GM19240 (cell line): Measurements from ENCODE around the gene CRELD2.

ENCODE experiments used
- DNase-seq: peaks from one replicate; pipeline ENCODE4 v3.0.0; 2011; ENCODE audit warnings: low spot score; ENCODE audit not compliant: insufficient read length

Gene CRELD2

DNA sequence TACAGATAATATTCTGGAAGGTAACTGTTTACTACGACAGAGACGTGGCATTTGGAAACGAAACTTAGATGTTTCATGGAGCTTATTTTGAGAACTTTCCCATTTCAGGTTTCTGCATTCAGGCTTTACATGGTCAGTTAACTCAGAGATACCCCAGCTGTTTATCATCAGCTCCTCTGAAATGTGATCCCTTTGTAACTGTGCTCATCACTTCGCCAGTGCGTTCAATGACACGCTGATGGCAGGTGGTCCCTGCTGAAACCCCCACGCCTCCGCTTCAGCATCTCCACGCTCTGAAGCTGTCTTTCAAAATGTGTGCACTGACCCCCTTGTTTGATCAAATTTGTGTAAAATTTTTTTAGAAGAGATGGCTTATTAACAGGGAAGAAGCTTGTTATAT lies 30.7 kb upstream of the CRELD2 start:
- DNase-seq: no peak

DNA sequence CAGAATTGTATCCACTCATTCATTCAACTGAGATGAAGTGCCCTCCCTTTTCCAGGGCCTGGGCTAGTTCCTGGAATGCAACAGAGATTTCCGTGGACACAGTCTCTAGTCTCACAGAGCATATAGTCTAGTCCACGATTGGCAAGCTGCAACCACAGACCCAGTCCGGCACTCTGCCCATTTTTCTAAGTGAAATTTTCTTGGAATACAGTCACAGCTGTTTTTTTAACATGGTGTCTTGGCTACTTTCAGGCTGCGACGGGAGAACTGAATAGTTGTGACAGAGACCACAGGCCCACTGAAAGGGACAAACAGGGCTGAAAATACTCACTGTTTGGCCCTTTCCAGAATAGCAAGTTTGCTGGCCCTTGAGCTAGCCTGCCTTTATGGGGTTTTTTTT lies 29.4 kb upstream of the CRELD2 start:
- DNase-seq: no peak

DNA sequence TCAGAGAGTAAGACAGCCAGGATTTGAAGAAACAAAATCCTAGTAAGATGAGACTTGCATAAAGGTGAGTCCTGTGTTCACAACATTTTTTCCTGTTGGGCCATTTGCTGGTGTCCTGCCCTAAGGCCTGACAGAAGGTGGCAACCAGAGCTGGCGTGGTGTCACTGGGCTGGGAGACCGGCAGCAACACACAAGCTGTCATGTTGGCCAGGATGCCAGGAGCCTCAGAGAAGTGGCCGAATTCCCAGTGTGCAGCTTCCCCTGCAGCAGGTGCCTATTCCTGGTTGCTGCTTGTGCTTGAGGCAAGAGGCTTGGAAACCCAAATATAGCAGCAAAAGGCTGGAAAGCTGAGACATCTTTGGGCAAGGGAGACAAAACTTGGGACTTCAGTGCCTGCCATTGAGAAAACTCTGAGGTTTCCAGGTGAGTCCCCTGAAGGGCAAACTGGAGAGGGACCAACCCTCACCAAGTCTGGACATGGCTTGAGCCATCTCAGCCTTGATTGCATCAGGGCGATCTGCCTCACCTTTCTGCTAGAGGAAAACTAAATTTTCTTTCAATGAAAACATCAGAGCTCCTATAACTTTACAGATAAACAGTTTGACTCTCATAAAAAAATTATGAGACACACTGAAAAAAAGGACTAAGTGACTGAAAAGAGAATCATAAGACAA lies 26.1 kb upstream of the CRELD2 start:
- DNase-seq: no peak

DNA sequence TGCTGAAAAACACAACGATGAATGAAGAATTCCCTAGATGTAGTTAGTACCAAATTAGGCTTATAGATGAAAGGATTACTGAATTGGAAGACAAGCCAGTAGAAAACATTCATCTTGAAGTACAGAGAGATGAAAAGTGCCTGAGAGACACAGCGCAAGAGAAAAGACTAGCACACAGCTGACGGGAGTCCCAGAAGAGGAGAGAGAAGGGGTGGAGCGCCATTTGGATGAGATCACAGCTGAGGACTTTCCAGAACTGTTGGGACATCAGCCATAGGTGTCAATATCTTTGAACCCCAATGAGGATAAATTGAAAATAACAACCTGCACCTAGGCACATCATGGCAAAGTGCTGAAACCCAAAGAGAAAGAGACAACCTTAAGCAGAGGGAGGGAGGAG lies 25.4 kb upstream of the CRELD2 start:
- DNase-seq: no peak

DNA sequence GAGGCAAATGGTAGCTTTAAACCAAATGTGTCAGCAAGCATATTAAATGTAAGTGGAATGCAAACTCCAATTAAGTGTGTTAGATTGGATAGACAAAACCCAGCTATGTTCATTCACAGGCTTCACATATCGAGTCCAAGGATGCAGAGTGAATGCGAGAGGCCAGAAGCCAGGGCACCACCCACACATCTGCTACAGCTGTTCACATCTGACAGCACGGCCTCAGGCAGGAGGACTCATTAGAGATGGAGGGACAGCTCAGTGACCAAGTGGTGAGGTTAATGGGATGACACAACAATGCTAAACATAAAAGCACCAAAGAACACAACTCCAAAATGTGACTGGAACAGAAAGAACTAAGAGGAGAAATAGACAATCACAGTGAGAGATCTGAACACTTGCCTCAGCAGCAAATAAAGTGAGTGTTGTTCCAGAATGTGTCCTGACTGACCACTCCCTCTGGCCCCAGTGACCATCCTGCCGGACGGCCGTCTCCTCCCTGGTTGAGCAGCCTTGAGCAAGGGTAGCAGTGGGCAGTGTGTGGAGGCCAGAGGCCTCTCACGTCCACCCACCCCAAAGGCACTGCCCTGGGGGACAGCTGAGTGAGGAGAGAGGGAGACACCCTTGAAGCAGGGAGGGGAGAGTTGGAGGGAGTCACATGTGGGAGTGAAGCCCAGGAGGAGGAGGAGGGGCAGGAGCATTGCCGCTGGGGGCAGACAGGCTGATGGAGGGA lies 23.9 kb upstream of the CRELD2 start:
- DNase-seq: no peak

DNA sequence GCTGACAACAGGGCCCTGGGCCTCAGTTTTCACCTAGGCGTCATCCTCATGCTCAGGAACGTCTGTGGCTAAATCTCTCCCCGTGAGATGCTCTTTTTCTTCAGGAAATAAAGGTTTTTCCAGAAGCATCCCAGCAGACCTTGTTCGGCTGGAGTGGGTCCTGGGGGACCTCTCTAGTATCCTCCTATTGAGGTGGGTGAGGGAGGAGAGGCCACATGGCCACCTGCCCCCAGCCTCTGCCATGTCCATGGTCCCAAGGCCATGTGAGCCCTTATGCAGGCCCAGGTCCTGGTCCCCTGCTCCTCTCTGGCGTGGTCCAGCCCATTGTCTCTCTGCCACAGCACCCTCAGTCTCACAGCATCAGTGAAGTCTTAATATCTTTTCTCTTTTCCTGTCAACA lies 22.2 kb upstream of the CRELD2 start:
- DNase-seq: no peak

DNA sequence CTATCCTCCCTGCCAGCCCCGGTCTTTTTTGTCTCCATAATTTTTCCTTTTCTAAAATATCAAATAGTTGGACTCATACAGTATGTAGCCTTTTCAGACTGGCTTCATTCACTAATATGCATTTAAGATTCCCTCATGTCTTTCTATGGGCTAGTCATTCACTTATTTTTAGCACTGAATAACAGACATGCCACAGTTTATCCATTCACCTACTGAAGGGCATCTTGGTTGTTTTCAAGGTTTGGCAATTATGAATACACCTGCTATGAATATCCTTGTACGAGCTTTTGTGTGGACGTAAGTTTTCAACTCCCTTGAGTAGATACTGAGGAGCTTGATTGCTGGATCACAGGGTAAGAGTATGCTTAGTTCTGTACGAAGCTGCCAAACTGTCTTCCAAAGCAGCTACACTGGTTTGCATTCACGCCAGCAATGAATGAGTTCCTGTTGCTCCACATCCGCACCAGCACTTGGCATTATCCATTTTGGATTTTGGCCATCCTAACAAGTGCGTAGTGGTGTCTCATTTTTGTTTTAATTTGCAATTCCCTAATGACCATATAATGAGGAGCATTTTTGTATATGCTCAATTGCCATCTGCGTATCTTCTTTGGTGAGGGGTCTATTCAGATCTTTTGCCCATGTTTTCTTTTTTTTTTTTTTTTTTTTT lies 21.3 kb upstream of the CRELD2 start:
- DNase-seq: no peak

DNA sequence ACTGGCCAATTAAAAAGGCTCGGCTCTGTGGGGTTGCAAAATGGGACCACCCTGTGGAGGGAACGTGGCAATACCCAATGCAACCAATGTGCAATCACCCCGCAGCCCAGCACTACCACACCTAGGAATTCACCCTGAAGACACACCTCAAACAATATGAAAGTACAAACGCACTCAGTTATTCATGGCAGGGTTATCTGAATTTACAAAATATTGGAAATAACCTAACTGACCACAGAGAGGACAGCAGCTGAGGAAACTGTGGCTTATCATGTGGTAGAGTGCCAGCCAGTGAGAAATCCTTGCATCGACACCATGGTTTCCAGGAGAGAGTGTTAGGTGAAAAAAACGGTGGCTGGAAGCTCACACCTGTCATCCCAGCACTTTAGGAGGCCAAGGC lies 18.9 kb upstream of the CRELD2 start:
- DNase-seq: no peak

DNA sequence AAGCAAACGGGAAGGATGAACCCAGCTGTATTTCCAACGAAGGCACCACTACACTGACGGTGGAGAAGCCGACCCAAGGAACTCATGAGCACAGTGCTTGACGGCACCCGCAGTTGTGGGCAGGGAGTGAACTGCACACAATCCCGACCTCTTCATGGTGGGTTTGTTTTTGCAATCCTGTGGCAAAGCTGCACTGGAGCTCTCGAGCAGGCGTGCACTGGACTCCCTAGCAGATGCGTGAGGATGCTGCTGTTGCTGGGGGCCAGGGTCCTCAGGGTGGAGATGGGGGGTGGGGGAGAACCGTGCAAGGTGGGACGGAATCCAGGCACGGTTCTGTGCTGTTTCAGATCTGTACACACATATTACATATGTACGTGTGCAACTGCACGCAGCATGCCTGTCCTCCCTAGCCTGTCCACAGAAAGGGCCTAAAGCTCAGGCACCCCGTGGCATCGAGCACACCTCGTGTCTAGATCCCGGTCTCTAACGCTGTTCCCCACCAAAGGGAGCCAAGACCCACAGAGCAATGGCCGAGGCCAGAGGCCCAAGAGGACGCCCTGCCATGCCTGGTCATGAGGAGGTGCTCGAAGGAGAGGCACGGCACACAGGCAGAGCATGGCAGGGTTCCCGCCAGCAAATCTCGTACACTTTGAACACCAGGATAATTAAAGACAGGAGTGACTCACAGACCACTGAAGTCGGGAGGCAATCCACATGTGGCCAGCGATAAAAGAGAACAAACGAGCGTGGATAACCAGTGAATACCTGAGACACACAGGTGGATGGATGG lies 17.8 kb upstream of the CRELD2 start:
- DNase-seq: no peak

DNA sequence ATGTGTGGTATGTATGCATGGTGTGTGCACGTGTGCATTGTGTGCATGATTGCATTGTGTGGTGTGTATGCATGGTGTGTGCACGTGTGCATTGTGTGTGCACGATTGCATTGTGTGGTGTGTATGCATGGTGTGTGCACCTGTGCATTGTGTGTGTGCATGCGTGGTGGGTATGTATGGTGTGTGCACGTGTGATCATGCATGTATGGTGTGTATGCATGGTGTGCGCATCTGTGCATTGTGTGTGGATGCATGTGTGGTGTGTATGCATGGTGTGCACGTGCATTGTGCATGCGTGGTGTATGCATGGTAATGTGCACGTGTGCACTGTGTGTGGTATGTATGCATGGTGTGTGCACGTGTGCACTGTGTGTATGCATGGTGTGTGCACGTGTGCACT lies 17.0 kb upstream of the CRELD2 start:
- DNase-seq: no peak

DNA sequence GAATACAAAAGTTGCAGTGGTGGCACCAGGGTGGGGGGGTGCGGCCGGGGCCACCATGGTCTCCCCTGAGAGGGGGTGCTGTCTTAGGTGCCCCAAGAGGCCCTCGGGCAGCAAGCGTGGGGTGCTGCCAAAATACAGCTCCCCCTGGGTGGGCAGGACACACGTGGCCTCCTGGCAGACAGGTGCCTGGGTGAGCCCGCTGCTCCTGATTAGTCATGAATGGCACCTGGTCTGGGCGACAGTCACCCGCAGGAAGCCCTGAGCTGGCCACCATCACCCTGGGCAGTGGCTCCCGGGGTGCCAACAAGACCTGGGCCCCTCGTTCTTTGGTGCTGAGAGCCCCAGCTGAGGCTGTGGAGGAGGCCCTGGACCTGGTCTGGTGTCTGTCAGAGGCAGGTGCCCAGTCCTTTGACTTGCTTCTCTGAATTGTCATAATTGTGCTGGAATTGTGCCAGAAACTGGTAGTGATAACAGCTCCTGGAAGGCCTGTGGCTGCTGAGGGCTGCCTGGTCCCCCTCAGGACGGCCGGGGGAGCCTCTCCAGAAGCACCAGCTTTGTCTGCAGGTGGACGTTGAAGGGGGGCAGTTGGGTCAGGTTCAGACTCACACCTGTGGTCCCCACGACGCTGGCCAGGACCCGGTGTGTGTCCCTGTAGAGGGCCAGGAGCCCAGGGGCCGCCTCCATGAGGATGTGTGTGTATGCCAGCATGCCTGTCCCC lies 15.0 kb upstream of the CRELD2 start:
- no peak for DNase-seq

DNA sequence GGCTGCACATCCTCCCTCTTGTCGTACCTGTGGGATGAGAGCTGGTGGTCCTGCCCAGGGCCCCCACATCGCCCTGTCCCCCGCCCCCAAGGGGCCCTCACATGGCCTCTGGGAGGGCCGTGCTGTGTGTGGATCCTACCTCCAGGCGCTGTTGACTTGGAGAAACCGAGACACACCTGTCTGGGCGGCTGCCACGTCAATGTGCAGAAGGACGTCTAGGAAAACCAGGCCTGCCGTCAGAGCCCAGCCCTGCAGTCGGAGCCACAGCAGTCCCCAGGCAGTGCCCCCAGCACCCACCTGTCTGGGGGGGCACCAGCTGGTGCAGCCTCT lies 14.4 kb upstream of the CRELD2 start:
- DNase-seq: no peak

DNA sequence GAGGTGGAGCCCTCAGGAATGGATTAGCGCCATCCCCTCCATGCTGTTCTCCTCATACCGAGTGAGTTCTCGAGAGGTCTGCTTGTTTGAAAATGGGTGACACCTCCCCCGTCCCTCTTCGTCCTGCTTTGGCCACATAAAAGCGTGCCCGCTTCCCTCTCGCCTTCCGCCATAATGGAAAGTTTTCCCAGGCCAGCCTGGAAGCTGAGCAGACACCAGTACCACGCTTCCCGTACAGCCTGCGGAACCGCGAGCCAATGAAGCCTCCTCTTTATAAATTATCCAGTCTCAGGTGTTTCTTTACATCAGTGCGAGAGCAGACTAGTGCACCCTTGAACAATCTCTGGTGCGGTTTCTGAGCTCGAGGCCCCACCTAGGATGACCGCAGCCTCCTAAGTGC lies 13.0 kb upstream of the CRELD2 start:
- no peak for DNase-seq

DNA sequence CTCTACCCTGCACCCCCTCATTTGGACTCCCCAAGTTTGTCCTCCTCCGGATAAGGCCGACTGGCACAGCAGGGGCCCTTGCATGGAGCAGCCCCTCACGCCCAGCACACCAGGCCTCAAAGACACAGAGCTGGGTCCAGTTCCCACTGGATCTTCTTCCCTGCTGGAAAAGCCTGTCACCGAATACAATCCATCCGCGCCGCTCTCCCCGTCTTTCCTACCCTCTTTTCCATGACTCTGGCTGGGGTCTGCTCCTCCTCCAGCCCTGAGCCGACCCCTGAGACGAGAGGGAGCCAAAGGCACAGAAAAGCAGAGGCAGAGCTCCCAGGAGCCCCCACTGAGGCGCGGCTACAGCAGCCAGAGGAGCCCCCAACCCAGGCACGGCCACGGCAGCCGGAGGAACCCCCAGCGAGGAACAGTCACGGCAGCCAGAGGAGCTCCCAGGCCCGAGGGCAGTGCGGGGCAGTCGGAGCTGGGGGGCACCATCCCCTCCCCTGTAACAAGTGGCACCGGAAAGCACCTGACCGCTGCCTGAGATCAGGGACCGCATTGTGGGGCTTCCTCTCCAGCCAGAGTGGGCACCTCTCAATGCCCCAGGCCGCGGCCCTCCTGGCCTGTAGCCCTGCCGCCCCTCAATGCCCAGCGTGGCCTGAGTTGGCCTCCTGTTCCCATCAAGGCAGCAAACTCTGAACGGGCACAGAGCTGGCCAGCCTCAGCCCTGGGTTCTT lies 12.2 kb upstream of the CRELD2 start:
- DNase-seq: no peak

DNA sequence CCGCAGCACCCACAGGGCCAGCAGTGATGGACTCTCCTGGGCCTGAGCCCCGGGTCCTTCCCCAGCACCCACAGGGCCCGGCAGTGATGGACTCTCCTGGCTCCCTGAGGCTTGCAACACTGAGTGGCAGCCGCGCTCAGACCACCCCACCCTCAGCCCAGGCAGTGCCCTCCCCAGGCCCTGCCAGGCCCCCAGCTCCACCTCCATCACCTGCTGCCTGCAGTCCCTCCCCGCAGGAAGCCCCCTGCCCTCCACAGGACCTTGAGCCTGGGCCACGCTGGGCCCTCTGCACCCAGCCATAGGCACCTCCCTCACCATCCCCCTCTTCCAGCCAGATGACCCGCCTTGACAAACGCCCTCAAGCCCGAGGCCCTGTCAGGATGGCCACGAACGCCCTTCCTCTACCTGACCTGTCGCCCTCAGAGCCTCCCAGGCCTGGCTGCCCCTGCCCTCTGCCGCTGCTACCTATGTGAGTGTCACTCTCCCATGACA lies 11.6 kb upstream of the CRELD2 start:
- DNase-seq: no peak

DNA sequence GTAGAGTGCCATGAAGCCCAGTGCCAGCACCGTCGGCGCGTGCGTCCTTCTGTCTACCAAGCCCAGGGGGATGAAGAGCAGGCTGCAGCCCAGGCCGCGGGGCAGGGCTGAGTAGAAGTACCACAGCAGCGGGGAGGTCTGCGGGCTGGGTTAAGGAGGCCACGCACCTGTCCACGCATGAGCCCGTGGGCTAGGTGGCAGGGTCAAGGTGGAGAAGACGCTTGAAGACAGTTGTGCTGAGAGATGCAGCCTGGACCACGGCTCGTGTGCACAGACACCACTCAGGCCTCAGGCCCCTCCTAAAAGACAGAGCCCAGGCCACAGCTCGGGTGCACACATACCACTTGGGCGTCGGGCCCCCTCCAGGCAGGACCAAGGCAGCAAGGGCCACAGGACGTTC lies 10.6 kb upstream of the CRELD2 start:
- DNase-seq: no peak

DNA sequence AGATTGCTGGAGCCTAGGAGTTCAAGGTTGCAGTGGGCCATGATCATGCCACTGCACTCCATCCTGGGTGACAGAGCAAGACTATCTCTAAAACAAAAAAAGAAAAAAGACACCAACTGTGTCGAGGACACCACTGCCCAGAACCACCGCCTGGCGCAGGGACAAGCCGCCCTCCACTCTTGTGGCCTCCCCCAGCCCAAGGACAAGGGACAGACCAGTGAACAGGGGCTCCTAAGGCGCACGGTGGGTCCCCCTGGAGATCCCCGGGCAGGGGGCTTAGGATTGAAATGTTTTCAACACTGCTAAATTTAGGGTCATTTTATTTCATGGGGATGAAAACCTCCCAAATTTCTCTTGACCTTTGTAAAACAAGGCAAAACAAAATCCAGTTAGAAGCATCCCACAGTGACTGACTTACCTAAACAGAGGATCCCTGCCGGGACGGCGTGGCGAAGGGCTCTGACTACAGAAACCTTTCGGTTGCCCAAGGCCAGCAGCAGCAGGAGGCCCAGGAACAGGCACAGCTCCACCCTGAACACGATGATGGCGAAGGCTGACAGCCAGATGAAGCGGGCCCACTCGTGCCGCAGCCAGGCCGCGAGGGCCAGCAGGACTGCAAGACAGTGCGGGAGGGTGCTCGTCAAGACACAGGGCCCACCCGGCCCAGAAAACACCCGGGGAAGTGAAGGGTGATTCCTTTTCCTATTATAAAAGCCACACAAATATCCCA lies 8.8 kb upstream of the CRELD2 start:
- no peak for DNase-seq

DNA sequence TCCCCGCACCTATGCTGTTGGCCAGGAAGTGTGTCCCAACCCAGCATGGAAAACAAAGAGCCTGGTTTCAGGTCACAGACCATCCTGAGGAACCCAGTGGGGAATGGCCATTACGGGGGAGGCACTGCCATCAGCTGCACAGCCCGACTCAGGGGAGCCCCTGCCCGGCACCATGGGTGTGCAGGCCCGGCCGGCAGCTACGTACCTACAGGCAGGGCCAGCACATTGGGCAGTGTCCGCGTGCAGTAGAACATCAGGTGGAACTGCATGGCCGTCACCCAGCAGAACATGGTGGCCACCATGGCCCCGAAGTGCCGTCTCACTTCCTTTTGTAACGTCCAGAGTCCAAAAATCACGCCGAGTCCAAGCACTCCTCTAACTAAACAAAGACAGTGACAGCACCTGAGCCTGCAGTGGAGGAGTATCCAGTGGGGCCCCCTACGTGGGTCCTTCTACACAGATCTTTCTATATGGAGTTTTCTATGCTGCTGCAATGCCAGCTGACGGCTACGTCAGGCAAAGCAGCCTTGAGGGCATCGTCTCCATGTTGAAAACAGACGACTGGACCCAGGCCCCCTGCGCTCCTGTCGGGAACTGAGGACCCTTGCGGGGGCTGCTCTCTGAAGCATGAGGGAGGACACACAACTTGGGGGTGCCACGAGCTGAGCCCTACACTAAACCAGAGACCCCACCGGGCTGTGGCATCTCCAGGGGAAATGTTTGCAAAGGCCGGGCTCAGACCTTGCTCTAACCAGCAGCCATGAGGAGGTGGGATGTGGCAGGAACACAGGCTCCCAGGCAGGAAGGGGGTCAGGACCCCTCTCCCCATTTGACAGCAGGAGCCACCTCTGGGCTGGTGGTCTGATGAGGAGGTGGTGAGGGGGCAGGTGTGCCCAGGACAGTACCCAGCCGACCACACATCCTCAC lies 7.9 kb upstream of the CRELD2 start:
- no peak for DNase-seq
